GM19372 (cell line): ENCODE measurements around the gene MAGEA6.
"Not testable (repeated sequence)": the region's sequence is repeated elsewhere in the genome, so short reads cannot be mapped to it uniquely, and the experiment has no call there.

Source experiments
- ATAC-seq: cut with Tn5 transposase; IDR thresholded peaks from one replicate; pipeline ENCODE4 v1.9.1; 2021; ENCODE audit warnings: mild to moderate bottlenecking, low read depth, moderate library complexity; ENCODE audit not compliant: unreplicated experiment

MAGEA6 gene

GRCh38 chrX:152735101-152735500, 34.4 kb downstream of the MAGEA6 start:
- no peak for ATAC-seq

- ATAC-seq, result not testable (repeated sequence)
These were observed 35.2 kb downstream of the MAGEA6 start for GRCh38 chrX:152734143-152734858.

DNA sequence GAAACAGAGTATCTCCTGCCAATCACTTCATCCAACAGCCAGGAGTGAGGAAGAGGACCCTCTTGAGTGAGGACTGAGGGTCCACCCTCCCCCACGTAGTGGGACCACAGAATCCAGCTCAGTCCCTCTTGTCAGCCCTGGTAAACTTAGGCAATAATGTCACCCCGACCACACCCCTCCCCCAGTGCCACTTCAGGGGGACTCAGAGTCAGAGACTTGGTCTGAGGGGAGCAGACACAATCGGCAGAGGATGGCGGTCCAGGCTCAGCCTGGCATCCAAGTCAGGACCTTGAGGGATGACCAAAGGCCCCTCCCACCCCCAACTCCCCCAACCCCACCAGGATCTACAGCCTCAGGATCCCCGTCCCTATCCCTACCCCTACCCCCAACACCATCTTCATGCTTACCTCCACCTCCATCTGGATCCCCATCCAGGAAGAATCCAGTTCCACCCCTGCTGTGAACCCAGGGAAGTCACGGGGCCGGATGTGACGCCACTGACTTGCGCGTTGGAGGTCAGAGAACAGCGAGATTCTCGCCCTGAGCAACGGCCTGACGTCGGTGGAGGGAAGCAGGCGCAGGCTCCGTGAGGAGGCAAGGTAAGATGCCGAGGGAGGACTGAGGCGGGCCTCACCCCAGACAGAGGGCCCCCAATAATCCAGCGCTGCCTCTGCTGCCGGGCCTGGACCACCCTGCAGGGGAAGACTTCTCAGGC, 36.1 kb downstream of the MAGEA6 start, which contains the start of the genes CSAG1 and MAGEA12:
TSS of gene CSAG1 (minus strand) at position 461 of the 715 bp plus-strand sequence. CDS start 1,261 bp downstream, outside the sequence.
TSS of gene MAGEA12 (plus strand) at position 497 of the 715 bp plus-strand sequence. CDS start 2,405 bp downstream, outside the sequence.
- ATAC-seq, result no peak

GRCh38 chrX:152725409-152725808, 44.1 kb downstream of the MAGEA6 start:
- ATAC-seq, result no peak
